Lower leg skin (tissue), 3 donors: Measurements from ENCODE around the gene RBMS2.

Source experiments
- POLR2A ChIP-seq, 2 donors: fragments of 450-650 bp; IDR thresholded peaks; one replicate each; pipeline ENCODE4 v1.6.1; 2016 to 2017; ENCODE audit warnings: antibody characterized with exemption in 2 of 2, mild to moderate bottlenecking in 1 of 2, moderate library complexity in 1 of 2
- TF ChIP-seq, protein P1 (sequence below), 3 donors: fragments of 450-650 bp; IDR thresholded peaks; one replicate each; pipeline ENCODE4 v1.5.1; 2016; ENCODE audit warnings: antibody characterized with exemption in 3 of 3, mild to moderate bottlenecking in 3 of 3, moderate library complexity in 2 of 3

DNA sequence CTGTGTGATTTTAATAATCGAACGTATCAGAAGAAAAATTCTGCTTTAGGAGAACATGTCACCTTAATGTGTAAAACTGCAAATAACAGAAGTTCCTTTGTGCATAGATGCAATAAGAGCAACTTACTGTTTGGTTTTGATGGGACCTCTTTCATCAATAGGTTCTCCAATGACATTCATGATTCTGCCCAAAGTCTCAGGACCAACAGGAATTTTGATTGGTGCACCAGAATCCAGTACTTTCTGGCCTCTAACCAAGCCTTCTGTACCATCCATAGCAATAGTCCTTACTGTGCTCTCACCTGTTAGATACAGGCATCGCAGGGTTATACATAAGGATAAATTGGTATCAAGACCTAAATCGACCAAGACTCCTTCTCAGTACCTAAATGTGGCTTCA is 123.0 kb downstream of the RBMS2 start:
- TF ChIP-seq, protein P1, sequence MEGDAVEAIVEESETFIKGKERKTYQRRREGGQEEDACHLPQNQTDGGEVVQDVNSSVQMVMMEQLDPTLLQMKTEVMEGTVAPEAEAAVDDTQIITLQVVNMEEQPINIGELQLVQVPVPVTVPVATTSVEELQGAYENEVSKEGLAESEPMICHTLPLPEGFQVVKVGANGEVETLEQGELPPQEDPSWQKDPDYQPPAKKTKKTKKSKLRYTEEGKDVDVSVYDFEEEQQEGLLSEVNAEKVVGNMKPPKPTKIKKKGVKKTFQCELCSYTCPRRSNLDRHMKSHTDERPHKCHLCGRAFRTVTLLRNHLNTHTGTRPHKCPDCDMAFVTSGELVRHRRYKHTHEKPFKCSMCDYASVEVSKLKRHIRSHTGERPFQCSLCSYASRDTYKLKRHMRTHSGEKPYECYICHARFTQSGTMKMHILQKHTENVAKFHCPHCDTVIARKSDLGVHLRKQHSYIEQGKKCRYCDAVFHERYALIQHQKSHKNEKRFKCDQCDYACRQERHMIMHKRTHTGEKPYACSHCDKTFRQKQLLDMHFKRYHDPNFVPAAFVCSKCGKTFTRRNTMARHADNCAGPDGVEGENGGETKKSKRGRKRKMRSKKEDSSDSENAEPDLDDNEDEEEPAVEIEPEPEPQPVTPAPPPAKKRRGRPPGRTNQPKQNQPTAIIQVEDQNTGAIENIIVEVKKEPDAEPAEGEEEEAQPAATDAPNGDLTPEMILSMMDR (IDR thresholded peaks at IDR 0.05): no peak
- TF ChIP-seq POLR2A (IDR thresholded peaks at IDR 0.05): no peak
